Omental fat pad (tissue), 4 donors: ENCODE measurements around the gene ASB4. TPM values are rescaled to one million over a fixed set of nuclear protein-coding genes. Genes with fewer than 3 reads are reported as not detected.

Experiments used
- ATAC-seq: fragments of 150-250 bp; one replicate; pipeline ENCODE4 v1.9.1; 2016; ENCODE audit warnings: mild to moderate bottlenecking, moderate library complexity; ENCODE audit not compliant: low FRiP score
- DNase-seq: peaks from one replicate; pipeline ENCODE4 v3.0.0-alpha.2; 2019; ENCODE audit warnings: low spot score
- CTCF ChIP-seq, 3 donors: fragments of 450-650 bp; IDR thresholded peaks; one replicate each; pipeline ENCODE4 v1.5.1; 2016 to 2017; ENCODE audit warnings: antibody characterized with exemption in 3 of 3, mild to moderate bottlenecking in 3 of 3, moderate library complexity in 2 of 3
- total RNA-seq, 4 donors: library from RNA; depleted of rRNA; stranded (reverse); fragments of >200 nt; gene quantifications; one replicate each; pipeline ENCODE4 v1.1.0, GENCODE V29; 2016

Gene ASB4
- total RNA-seq, 4 donors from 2014 or later, result 0.12 to 0.28 TPM; not detected in 2

GRCh38 chr7:95509199-95509598, 23.5 kb downstream of the ASB4 start:
- TF ChIP-seq CTCF (IDR thresholded peaks at IDR 0.05), result no peak
- no peak for DNase-seq
- ATAC-seq, result no peak

- DNase-seq (peak; percentile 75), ATAC-seq (peak; percentile 75)
- TF ChIP-seq CTCF (IDR thresholded peaks at IDR 0.05), result peak in 2 of 3 donors; percentile 21 to 48
Observed at GRCh38 chr7:95511716-95512260, 26.0 kb downstream of the ASB4 start.

- no peak for TF ChIP-seq CTCF (IDR thresholded peaks at IDR 0.05)
- no peak for DNase-seq
- ATAC-seq, result no peak
Observed at GRCh38 chr7:95517458-95517857, 31.7 kb downstream of the ASB4 start.

GRCh38 chr7:95517870-95518269, 32.1 kb downstream of the ASB4 start:
- ATAC-seq (no peak), DNase-seq (no peak)
- TF ChIP-seq CTCF (IDR thresholded peaks at IDR 0.05), result no peak

- DNase-seq (no peak), ATAC-seq (no peak)
- TF ChIP-seq CTCF (IDR thresholded peaks at IDR 0.05), result no peak
Observed at GRCh38 chr7:95520136-95520535, 34.4 kb downstream of the ASB4 start.

- ATAC-seq, result no peak
- TF ChIP-seq CTCF (IDR thresholded peaks at IDR 0.05), result no peak
- no peak for DNase-seq
Observed at GRCh38 chr7:95525503-95525902, 39.8 kb downstream of the ASB4 start.

GRCh38 chr7:95526128-95526738, 40.5 kb downstream of the ASB4 start:
- DNase-seq, result no peak

More at GRCh38 chr7:95526128-95526738, 40.5 kb downstream of the ASB4 start:
- TF ChIP-seq CTCF (IDR thresholded peaks at IDR 0.05), result no peak
- ATAC-seq, result no peak
